GM21619 (cell line): ENCODE results near the gene RRM2.
A peak's percentile ranks its signal among the peaks of the same experiment; 100 is the strongest.

Source experiments
- ATAC-seq: cut with Tn5 transposase; IDR thresholded peaks from one replicate; pipeline ENCODE4 v1.9.1; 2021; ENCODE audit not compliant: unreplicated experiment

The RRM2 gene

GRCh38 chr2:10122500-10123280, at the start of gene RRM2:
TSS of gene RRM2 (plus strand) at chr2:10122739. CDS start at chr2:10122799, 60 bp downstream.
- ATAC-seq = peak; percentile 58

GRCh38 chr2:10073706-10074105, 48.8 kb upstream of the RRM2 start:
- no peak for ATAC-seq

- ATAC-seq = no peak
Measured at GRCh38 chr2:10075101-10075500, 47.4 kb upstream of the RRM2 start.

- no peak for ATAC-seq
Measured at GRCh38 chr2:10075571-10076209, 46.8 kb upstream of the RRM2 start.

- ATAC-seq = no peak
Measured at GRCh38 chr2:10076511-10076910, 46.0 kb upstream of the RRM2 start.

GRCh38 chr2:10076988-10077527, 45.5 kb upstream of the RRM2 start:
- no peak for ATAC-seq

GRCh38 chr2:10078001-10078400, 44.5 kb upstream of the RRM2 start:
- no peak for ATAC-seq

- no peak for ATAC-seq
Measured at GRCh38 chr2:10078704-10079265, 43.8 kb upstream of the RRM2 start.

- peak; percentile 9 for ATAC-seq
Measured at GRCh38 chr2:10079266-10079869, 43.2 kb upstream of the RRM2 start.

GRCh38 chr2:10079870-10080535, 42.5 kb upstream of the RRM2 start, which contains the start of gene CYS1:
TSS of gene CYS1 (minus strand) at chr2:10080411. CDS start at chr2:10080223, 188 bp downstream.
- ATAC-seq = peak; percentile 21

GRCh38 chr2:10080536-10081304, 41.8 kb upstream of the RRM2 start:
- peak; percentile 15 for ATAC-seq

- ATAC-seq = no peak
Measured at GRCh38 chr2:10083046-10083445, 39.5 kb upstream of the RRM2 start.

- ATAC-seq = peak; percentile 45
Measured at GRCh38 chr2:10083692-10084211, 38.8 kb upstream of the RRM2 start.

GRCh38 chr2:10084223-10084865, 38.2 kb upstream of the RRM2 start:
- no peak for ATAC-seq

GRCh38 chr2:10085043-10085667, 37.4 kb upstream of the RRM2 start:
- ATAC-seq = no peak

- no peak for ATAC-seq
Measured at GRCh38 chr2:10085668-10086059, 36.9 kb upstream of the RRM2 start.

GRCh38 chr2:10086950-10087349, 35.6 kb upstream of the RRM2 start:
- ATAC-seq = no peak

GRCh38 chr2:10087360-10087759, 35.2 kb upstream of the RRM2 start:
- ATAC-seq = no peak
